Lung (tissue), 12 donors: ENCODE data around the gene CRACDL. TPM values are rescaled to one million over a fixed set of nuclear protein-coding genes. Genes with fewer than 3 reads are reported as not detected.

ENCODE experiments used
- ATAC-seq: fragments of 200-7000 bp; cut with Tn5 transposase; one replicate; pipeline ENCODE4 v1.9.1; 2020; ENCODE audit warnings: moderate number of reproducible peaks; ENCODE audit not compliant: insufficient read depth, low FRiP score
- DNase-seq, 3 donors: peaks; one replicate each; pipeline ENCODE4 v3.0.0-alpha.2; 2013 to 2017
- H3K27ac ChIP-seq, 2 donors: one replicate each; pipeline ENCODE4 v1.5.1; 2013; ENCODE audit warnings: mild to moderate bottlenecking in 2 of 2, moderate library complexity in 2 of 2, control low read depth in 1 of 2, inconsistent platforms in 1 of 2, low read depth in 1 of 2, low read length in 1 of 2
- H3K27me3 ChIP-seq, 3 donors: one replicate each; pipeline ENCODE4 v1.5.1; 2013; ENCODE audit warnings: low read length in 2 of 3; ENCODE audit not compliant: control insufficient read depth in 3 of 3, insufficient read depth in 3 of 3
- H3K36me3 ChIP-seq, 4 donors: one replicate each; pipeline ENCODE4 v1.5.1; 2013; ENCODE audit warnings: low read length in 4 of 4, mild to moderate bottlenecking in 1 of 4, moderate library complexity in 1 of 4; ENCODE audit not compliant: control insufficient read depth in 4 of 4, insufficient read depth in 4 of 4
- H3K4me1 ChIP-seq, 5 donors: one replicate each; pipeline ENCODE4 v1.5.1; 2013; ENCODE audit warnings: low read length in 5 of 5, mild to moderate bottlenecking in 2 of 5, moderate library complexity in 1 of 5; ENCODE audit not compliant: control insufficient read depth in 5 of 5, insufficient read depth in 5 of 5
- H3K4me3 ChIP-seq: one replicate; pipeline ENCODE4 v1.5.1; 2013; ENCODE audit warnings: mild to moderate bottlenecking, control low read depth, moderate library complexity
- H3K9ac ChIP-seq, 2 donors: one replicate each; pipeline ENCODE4 v1.5.1; 2013; ENCODE audit warnings: low read length in 2 of 2, control low read depth in 1 of 2; ENCODE audit not compliant: insufficient read depth in 1 of 2
- H3K9me3 ChIP-seq, 4 donors: one replicate each; pipeline ENCODE4 v1.5.1; 2013; ENCODE audit warnings: low read length in 3 of 4, mild to moderate bottlenecking in 1 of 4, moderate library complexity in 1 of 4; ENCODE audit not compliant: control insufficient read depth in 4 of 4, insufficient read depth in 3 of 4
- CTCF ChIP-seq: IDR thresholded peaks from 2 replicates; pipeline ENCODE4 v1.5.1; 2012; ENCODE audit warnings: mild to moderate bottlenecking; ENCODE audit errors: control extremely low read depth, extremely low read depth
- WGBS, 2 donors: extraction: QIAGEN DNeasy Blood & Tissue Kit; methylation state at CpG; one replicate each; pipeline ENCODE4 v1.1.7; 2013; 5-methylcytosine and 5-hydroxymethylcytosine counted together
- polyA plus RNA-seq, 2 donors: library from polyadenylated mRNA; stranded (reverse); fragments of 200-250 nt; gene quantifications; one replicate each; pipeline ENCODE4 v1.2.1, GENCODE V29; 2013
- total RNA-seq, 2 donors: library from RNA; depleted of rRNA in 1 of 2; stranded (reverse); fragments of >200 nt in 1 of 2; gene quantifications; one replicate each; pipeline ENCODE4 v1.2.1, GENCODE V29; 2014 to 2021
- donor health status: control.
- donor health status: control.
- donor health status: Bipolar disorder and iron deficiency.
- donor health status: healthy.
- donor health status: DM: yes; HTN: yes; CAD: no.

The CRACDL gene
- total and polyA plus RNA-seq, 4 donors: 8.9 to 28.3 (median 13.2) TPM

- no peaks in the 10 kb centered on the region for H3K4me1 ChIP-seq
- H3K27me3 ChIP-seq: peaks cover 0 to 3% (median 0%) of the 10 kb centered on the region in 3 donors
- no peaks in the 10 kb centered on the region for H3K9me3 ChIP-seq
- no peak overlapping the region for H3K4me3 ChIP-seq
- 82 to 87% methylated on average over 5 of the region's 5 CpGs for WGBS, 2 donors
- no peak overlapping the region for H3K27ac ChIP-seq
- ATAC-seq (no peak), DNase-seq (peak in 1 of 3 donors; percentile 49)
- H3K36me3 ChIP-seq: no peaks in the 10 kb centered on the region
- no peak overlapping the region for H3K9ac ChIP-seq
- TF ChIP-seq CTCF: no peak
Measured at GRCh38 chr2:98847853-98848252, 88.2 kb downstream of the CRACDL start.

GRCh38 chr2:98846041-98846440, 90.0 kb downstream of the CRACDL start:
- ATAC-seq: no peak
- no peak overlapping the region for H3K4me3 ChIP-seq
- no peak overlapping the region for H3K9ac ChIP-seq
- no peak for TF ChIP-seq CTCF
- no peaks in the 10 kb centered on the region for H3K4me1 ChIP-seq
- H3K36me3 ChIP-seq: no peaks in the 10 kb centered on the region
- DNase-seq: no peak
- no peak overlapping the region for H3K27ac ChIP-seq
- H3K27me3 ChIP-seq: peaks cover 0 to 3% (median 0%) of the 10 kb centered on the region in 3 donors
- H3K9me3 ChIP-seq: no peaks in the 10 kb centered on the region

- Histone ChIP-seq H3K4me1 (no peaks in the 10 kb centered on the region), H3K36me3 (no peaks in the 10 kb centered on the region), H3K4me3 (no peak overlapping the region), H3K9ac (no peak overlapping the region), H3K9me3 (no peaks in the 10 kb centered on the region), H3K27ac (no peak overlapping the region), H3K27me3 (no peaks in the 10 kb centered on the region)
- TF ChIP-seq CTCF: no peak
- no peak for DNase-seq
- 78 to 90% methylated on average over 3 of the region's 3 CpGs for WGBS, 2 donors
- no peak for ATAC-seq
Measured at GRCh38 chr2:98842136-98842535, 93.9 kb downstream of the CRACDL start.

GRCh38 chr2:98839292-98839691, 96.7 kb downstream of the CRACDL start:
- Histone ChIP-seq H3K27ac (no peak overlapping the region), H3K9ac (no peak overlapping the region), H3K4me3 (no peak overlapping the region), H3K4me1 (no peaks in the 10 kb centered on the region), H3K9me3 (no peaks in the 10 kb centered on the region), H3K27me3 (no peaks in the 10 kb centered on the region), H3K36me3 (no peaks in the 10 kb centered on the region)
- no peak for TF ChIP-seq CTCF
- DNase-seq (no peak), ATAC-seq (no peak)
- 74 to 78% methylated on average over 3 of the region's 3 CpGs for WGBS, 2 donors
